Measurements from ENCODE around the gene CLTC. TPM values are rescaled to one million over a fixed set of nuclear protein-coding genes. Genes with fewer than 3 reads are reported as not detected.

Gene CLTC
- total and polyA plus RNA-seq, 10 of the 15 experiments (the other 5 are each of a cell fraction or from before 2014, with no cell fraction given), result 77.5 to 188 (median 129) TPM

DNA sequence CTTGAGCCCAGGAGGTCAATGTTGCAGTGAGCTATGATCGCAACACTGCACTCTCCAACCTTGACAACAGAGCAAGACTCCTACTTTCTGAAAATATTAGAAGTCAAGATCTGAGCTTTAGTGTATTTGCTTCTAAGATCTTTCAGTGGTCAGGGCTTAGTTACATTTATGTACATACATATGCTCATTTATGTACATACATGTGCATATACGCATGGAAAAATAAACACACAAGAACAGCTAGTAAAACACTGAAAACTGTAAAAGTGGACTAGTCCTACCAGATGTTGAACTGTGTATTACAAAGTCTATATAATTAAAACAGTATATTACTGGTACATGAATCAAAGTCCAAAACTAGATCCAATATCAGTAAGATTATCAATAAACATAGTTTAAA is 59.2 kb downstream of the CLTC start (continued):
- TF ChIP-seq, protein P1, sequence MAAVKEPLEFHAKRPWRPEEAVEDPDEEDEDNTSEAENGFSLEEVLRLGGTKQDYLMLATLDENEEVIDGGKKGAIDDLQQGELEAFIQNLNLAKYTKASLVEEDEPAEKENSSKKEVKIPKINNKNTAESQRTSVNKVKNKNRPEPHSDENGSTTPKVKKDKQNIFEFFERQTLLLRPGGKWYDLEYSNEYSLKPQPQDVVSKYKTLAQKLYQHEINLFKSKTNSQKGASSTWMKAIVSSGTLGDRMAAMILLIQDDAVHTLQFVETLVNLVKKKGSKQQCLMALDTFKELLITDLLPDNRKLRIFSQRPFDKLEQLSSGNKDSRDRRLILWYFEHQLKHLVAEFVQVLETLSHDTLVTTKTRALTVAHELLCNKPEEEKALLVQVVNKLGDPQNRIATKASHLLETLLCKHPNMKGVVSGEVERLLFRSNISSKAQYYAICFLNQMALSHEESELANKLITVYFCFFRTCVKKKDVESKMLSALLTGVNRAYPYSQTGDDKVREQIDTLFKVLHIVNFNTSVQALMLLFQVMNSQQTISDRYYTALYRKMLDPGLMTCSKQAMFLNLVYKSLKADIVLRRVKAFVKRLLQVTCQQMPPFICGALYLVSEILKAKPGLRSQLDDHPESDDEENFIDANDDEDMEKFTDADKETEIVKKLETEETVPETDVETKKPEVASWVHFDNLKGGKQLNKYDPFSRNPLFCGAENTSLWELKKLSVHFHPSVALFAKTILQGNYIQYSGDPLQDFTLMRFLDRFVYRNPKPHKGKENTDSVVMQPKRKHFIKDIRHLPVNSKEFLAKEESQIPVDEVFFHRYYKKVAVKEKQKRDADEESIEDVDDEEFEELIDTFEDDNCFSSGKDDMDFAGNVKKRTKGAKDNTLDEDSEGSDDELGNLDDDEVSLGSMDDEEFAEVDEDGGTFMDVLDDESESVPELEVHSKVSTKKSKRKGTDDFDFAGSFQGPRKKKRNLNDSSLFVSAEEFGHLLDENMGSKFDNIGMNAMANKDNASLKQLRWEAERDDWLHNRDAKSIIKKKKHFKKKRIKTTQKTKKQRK (IDR thresholded peaks at IDR 0.05; ENCODE audit: low read depth, low read length), result no peak
- no peak for TF ChIP-seq EED (IDR thresholded peaks at IDR 0.05; ENCODE audit: low read depth)
- no peak for TF ChIP-seq MTA3 (IDR thresholded peaks at IDR 0.05; ENCODE audit: borderline replicate concordance, low read length)
- TF ChIP-seq KLF5 (IDR thresholded peaks at IDR 0.05; ENCODE audit: partially characterized antibody), result no peak
- no peak for TF ChIP-seq FOS (IDR thresholded peaks at IDR 0.05; ENCODE audit: borderline replicate concordance, extremely low read depth, insufficient read length)
- no peak for TF ChIP-seq RCOR1 (conservative IDR thresholded peaks at IDR 0.05; ENCODE audit: low read depth, low read length)
- no peak for TF ChIP-seq NFIC (IDR thresholded peaks at IDR 0.05; ENCODE audit: low read depth, low read length)
- TF ChIP-seq, protein P2, sequence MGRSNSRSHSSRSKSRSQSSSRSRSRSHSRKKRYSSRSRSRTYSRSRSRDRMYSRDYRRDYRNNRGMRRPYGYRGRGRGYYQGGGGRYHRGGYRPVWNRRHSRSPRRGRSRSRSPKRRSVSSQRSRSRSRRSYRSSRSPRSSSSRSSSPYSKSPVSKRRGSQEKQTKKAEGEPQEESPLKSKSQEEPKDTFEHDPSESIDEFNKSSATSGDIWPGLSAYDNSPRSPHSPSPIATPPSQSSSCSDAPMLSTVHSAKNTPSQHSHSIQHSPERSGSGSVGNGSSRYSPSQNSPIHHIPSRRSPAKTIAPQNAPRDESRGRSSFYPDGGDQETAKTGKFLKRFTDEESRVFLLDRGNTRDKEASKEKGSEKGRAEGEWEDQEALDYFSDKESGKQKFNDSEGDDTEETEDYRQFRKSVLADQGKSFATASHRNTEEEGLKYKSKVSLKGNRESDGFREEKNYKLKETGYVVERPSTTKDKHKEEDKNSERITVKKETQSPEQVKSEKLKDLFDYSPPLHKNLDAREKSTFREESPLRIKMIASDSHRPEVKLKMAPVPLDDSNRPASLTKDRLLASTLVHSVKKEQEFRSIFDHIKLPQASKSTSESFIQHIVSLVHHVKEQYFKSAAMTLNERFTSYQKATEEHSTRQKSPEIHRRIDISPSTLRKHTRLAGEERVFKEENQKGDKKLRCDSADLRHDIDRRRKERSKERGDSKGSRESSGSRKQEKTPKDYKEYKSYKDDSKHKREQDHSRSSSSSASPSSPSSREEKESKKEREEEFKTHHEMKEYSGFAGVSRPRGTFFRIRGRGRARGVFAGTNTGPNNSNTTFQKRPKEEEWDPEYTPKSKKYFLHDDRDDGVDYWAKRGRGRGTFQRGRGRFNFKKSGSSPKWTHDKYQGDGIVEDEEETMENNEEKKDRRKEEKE (IDR thresholded peaks at IDR 0.05), result no peak
- TF ChIP-seq ZBTB11 (CRISPR knock-in tag; IDR thresholded peaks at IDR 0.05), result no peak
- no peak for TF ChIP-seq NR2C1 (IDR thresholded peaks at IDR 0.05)
- TF ChIP-seq, protein P3, sequence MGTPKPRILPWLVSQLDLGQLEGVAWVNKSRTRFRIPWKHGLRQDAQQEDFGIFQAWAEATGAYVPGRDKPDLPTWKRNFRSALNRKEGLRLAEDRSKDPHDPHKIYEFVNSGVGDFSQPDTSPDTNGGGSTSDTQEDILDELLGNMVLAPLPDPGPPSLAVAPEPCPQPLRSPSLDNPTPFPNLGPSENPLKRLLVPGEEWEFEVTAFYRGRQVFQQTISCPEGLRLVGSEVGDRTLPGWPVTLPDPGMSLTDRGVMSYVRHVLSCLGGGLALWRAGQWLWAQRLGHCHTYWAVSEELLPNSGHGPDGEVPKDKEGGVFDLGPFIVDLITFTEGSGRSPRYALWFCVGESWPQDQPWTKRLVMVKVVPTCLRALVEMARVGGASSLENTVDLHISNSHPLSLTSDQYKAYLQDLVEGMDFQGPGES (IDR thresholded peaks at IDR 0.05), result no peak
- no peak for TF ChIP-seq DPF2 (IDR thresholded peaks at IDR 0.05)
